B cell (primary cell): Measurements from ENCODE around the gene LGALS4.

Source experiments
- CTCF ChIP-seq: fragments of 200-600 bp; IDR thresholded peaks from one replicate; pipeline ENCODE4 v1.8.0; 2022; ENCODE audit warnings: antibody characterized with exemption, mild to moderate bottlenecking
- EZH2 ChIP-seq: IDR thresholded peaks from 2 replicates; pipeline ENCODE4 v1.6.1; 2012; ENCODE audit warnings: borderline replicate concordance, low read depth, mild to moderate bottlenecking, moderate library complexity, low read length; ENCODE audit not compliant: insufficient read depth, poor library complexity, severe bottlenecking

- no peak for TF ChIP-seq EZH2
- TF ChIP-seq CTCF, result no peak
Observed at GRCh38 chr19:38833092-38833425, 20.3 kb upstream of the LGALS4 start.
